CD14-positive monocyte (primary cell): Measurements from ENCODE around the gene KIF20A. TPM values are rescaled to one million over a fixed set of nuclear protein-coding genes. Genes with fewer than 3 reads are reported as not detected.

Source experiments
- DNase-seq, 3 donors: peaks; one replicate each; pipeline ENCODE4 v3.0.0-alpha.2; 2011 to 2022
- H2AFZ ChIP-seq: 2 replicates; pipeline ENCODE4 v1.6.0; 2012; ENCODE audit warnings: mild to moderate bottlenecking, low read depth, low read length, inconsistent platforms; ENCODE audit not compliant: insufficient read depth, poor library complexity, severe bottlenecking
- H3K27ac ChIP-seq, 2 donors: 1 replicate in 1 of 2; 2 replicates in 1 of 2; pipeline ENCODE4 v1.5.1; 2012 to 2013; ENCODE audit warnings: low read length in 2 of 2, control low read depth in 1 of 2, inconsistent platforms in 1 of 2, low read depth in 1 of 2, mild to moderate bottlenecking in 1 of 2
- H3K27me3 ChIP-seq, 2 donors: one replicate each; pipeline versions ENCODE4 v1.6.0 to v1.6.1; 2011 to 2013; ENCODE audit warnings: low read length in 2 of 2; ENCODE audit not compliant: control insufficient read depth in 2 of 2, insufficient read depth in 2 of 2
- H3K36me3 ChIP-seq, 2 donors: replicated peaks in 1 of 2; 1 replicate in 1 of 2; 2 replicates in 1 of 2; pipeline versions ENCODE4 v1.5.1 to v1.6.1; 2012 to 2013; ENCODE audit warnings: low read length in 2 of 2, control low read depth in 1 of 2, inconsistent platforms in 1 of 2, mild to moderate bottlenecking in 1 of 2; ENCODE audit not compliant: insufficient read depth in 2 of 2, control insufficient read depth in 1 of 2
- H3K4me1 ChIP-seq, 2 donors: 1 replicate in 1 of 2; 2 replicates in 1 of 2; pipeline versions ENCODE4 v1.5.1 to v1.6.1; 2012 to 2013; ENCODE audit warnings: low read length in 2 of 2, control low read depth in 1 of 2, inconsistent platforms in 1 of 2, mild to moderate bottlenecking in 1 of 2, moderate library complexity in 1 of 2; ENCODE audit not compliant: insufficient read depth in 2 of 2, control insufficient read depth in 1 of 2
- H3K4me2 ChIP-seq: replicated peaks from 2 replicates; pipeline ENCODE3; 2012; ENCODE audit warnings: low read length, moderate library complexity, mild to moderate bottlenecking; ENCODE audit not compliant: poor library complexity, severe bottlenecking; ENCODE audit errors: extremely low read depth
- H3K4me3 ChIP-seq, 3 experiments: fragments of 200-600 bp in 1 of 3; sonication (generic) in 1 of 3; replicated peaks in 1 of 3; 1 replicate in 2 of 3; 2 replicates in 1 of 3; pipeline ENCODE4 v1.5.1; 2011 to 2013; ENCODE audit warnings: low read length in 3 of 3, mild to moderate bottlenecking in 3 of 3, control low read depth in 2 of 3, low read depth in 2 of 3, inconsistent platforms in 1 of 3, moderate library complexity in 1 of 3
- H3K79me2 ChIP-seq: 2 replicates; pipeline ENCODE4 v1.6.0; 2012; ENCODE audit warnings: mild to moderate bottlenecking, control low read depth, inconsistent platforms, low read length, moderate library complexity; ENCODE audit not compliant: insufficient read depth
- H3K9ac ChIP-seq: 2 replicates; pipeline ENCODE4 v1.6.0; 2017; ENCODE audit warnings: low read length, mild to moderate bottlenecking; ENCODE audit not compliant: insufficient read depth, poor library complexity, severe bottlenecking
- H3K9me3 ChIP-seq, 2 donors: replicated peaks in 1 of 2; 1 replicate in 1 of 2; 2 replicates in 1 of 2; pipeline versions ENCODE4 v1.5.1 to v1.6.1; 2012 to 2013; ENCODE audit warnings: low read length in 2 of 2, control low read depth in 1 of 2; ENCODE audit not compliant: control insufficient read depth in 1 of 2, insufficient read depth in 1 of 2
- H4K20me1 ChIP-seq: 2 replicates; pipeline ENCODE4 v1.6.0; 2012; ENCODE audit warnings: mild to moderate bottlenecking, low read length, control low read depth, moderate library complexity; ENCODE audit not compliant: insufficient read depth
- H3K27ac Mint-ChIP-seq, 7 donors: one replicate each; pipeline ENCODE4 v1.8.0; 2020; ENCODE audit warnings: mild to moderate bottlenecking in 7 of 7, mixed read lengths in 7 of 7, moderate library complexity in 6 of 7, inconsistent platforms in 2 of 7
- H3K27me3 Mint-ChIP-seq, 3 donors: one replicate each; pipeline ENCODE4 v1.8.0; 2021 to 2022; ENCODE audit warnings: low read depth in 3 of 3, mild to moderate bottlenecking in 3 of 3, mixed read lengths in 3 of 3, moderate library complexity in 3 of 3, inconsistent platforms in 1 of 3
- H3K36me3 Mint-ChIP-seq, 2 donors: one replicate each; pipeline ENCODE4 v1.8.0; 2020; ENCODE audit warnings: mixed read lengths in 2 of 2, inconsistent platforms in 1 of 2, mild to moderate bottlenecking in 1 of 2
- H3K4me1 Mint-ChIP-seq: one replicate; pipeline ENCODE4 v1.8.0; 2020; ENCODE audit warnings: mild to moderate bottlenecking, mixed read lengths
- H3K4me3 Mint-ChIP-seq, 2 donors: one replicate each; pipeline ENCODE4 v1.8.0; 2020; ENCODE audit warnings: mild to moderate bottlenecking in 2 of 2, mixed read lengths in 2 of 2, moderate library complexity in 1 of 2
- H3K9me3 Mint-ChIP-seq, 7 donors: one replicate each; pipeline ENCODE4 v1.8.0; 2020 to 2022; ENCODE audit warnings: mixed read lengths in 7 of 7, mild to moderate bottlenecking in 6 of 7, moderate library complexity in 6 of 7, inconsistent platforms in 2 of 7
- WGBS: methylation state at CpG from one replicate; pipeline ENCODE4 v1.1.5; 2013; ENCODE audit warnings: missing lambda C conversion rate; ENCODE audit not compliant: insufficient coverage; 5-methylcytosine and 5-hydroxymethylcytosine counted together
- intact Hi-C, 2 donors: fragments of 100-400 bp; cut with micrococcal nuclease; formaldehyde crosslinking; loops; one replicate each; pipeline versions ENCODE4 v1.15.0 to v1.15.1; 2023
- polyA plus RNA-seq, 3 donors: library from polyadenylated mRNA; depleted of rRNA in 1 of 3; unstranded in 2 of 3; stranded (reverse) in 1 of 3; fragments of 300-500 nt in 2 of 3; fragments of >200 nt in 1 of 3; fragmentation: Illumina TruSeq in 2 of 3; gene quantifications; 1 replicate in 2 of 3; 2 replicates in 1 of 3; pipeline ENCODE4 v1.2.3, GENCODE V29; 2012 to 2021
- TF ChIP-seq, protein P1 (sequence below): fragments of 200-600 bp; IDR thresholded peaks from one replicate; pipeline ENCODE4 v1.8.0; 2022; ENCODE audit warnings: antibody characterized with exemption, mild to moderate bottlenecking

The KIF20A gene
- polyA plus RNA-seq, 3 donors, result not detected

- H3K9ac ChIP-seq, result no peak overlapping the region
- Mint-ChIP-seq H3K9me3 (no peaks in the 10 kb centered on the region), H3K27ac (no peak overlapping the region)
Measured at GRCh38 chr5:138233280-138233679, 54.4 kb downstream of the KIF20A start.

DNA sequence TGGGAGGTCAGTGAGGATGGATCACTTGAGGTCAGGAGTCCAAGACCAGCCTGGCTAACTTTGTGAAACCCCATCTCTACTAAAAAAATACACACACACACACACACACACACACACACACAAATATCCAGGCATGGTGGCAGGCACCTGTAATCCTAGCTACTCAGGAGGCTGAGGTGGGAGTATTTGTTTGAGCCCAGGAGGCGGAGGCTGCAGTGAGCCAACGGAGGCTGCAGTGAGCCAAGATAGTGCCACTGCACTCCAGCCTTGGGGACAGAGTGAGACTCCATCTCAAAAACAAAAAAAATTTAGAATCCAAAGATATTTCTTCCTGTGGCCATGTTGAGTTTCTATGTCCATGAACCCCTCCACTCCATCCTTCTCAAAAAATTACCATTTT lies 55.7 kb downstream of the KIF20A start:
- no peaks in the 10 kb centered on the region for H4K20me1 ChIP-seq
- no peak overlapping the region for H3K27ac Mint-ChIP-seq
- H3K36me3 Mint-ChIP-seq, result no peaks in the 10 kb centered on the region
- no peaks in the 10 kb centered on the region for H3K9me3 ChIP-seq
- TF ChIP-seq, protein P1, sequence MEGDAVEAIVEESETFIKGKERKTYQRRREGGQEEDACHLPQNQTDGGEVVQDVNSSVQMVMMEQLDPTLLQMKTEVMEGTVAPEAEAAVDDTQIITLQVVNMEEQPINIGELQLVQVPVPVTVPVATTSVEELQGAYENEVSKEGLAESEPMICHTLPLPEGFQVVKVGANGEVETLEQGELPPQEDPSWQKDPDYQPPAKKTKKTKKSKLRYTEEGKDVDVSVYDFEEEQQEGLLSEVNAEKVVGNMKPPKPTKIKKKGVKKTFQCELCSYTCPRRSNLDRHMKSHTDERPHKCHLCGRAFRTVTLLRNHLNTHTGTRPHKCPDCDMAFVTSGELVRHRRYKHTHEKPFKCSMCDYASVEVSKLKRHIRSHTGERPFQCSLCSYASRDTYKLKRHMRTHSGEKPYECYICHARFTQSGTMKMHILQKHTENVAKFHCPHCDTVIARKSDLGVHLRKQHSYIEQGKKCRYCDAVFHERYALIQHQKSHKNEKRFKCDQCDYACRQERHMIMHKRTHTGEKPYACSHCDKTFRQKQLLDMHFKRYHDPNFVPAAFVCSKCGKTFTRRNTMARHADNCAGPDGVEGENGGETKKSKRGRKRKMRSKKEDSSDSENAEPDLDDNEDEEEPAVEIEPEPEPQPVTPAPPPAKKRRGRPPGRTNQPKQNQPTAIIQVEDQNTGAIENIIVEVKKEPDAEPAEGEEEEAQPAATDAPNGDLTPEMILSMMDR, result no peak
- no peaks in the 10 kb centered on the region for H3K4me1 ChIP-seq
- peaks cover 6% of the 10 kb centered on the region for H3K4me1 Mint-ChIP-seq
- no peak for DNase-seq
- no peak overlapping the region for H3K27ac ChIP-seq
- no peaks in the 10 kb centered on the region for H3K79me2 ChIP-seq
- no peak overlapping the region for H3K9ac ChIP-seq
- H3K9me3 Mint-ChIP-seq, result no peaks in the 10 kb centered on the region
- intact Hi-C loops, result no loop called here
- no peaks in the 10 kb centered on the region for H3K36me3 ChIP-seq
- H3K27me3 Mint-ChIP-seq, result peaks cover 0 to 10% (median 3%) of the 10 kb centered on the region in 3 donors
- no peak overlapping the region for H3K4me3 Mint-ChIP-seq
- H3K4me3 ChIP-seq, result no peak overlapping the region
- H2AFZ ChIP-seq, result no peak overlapping the region
- no peak overlapping the region for H3K4me2 ChIP-seq
- no peaks in the 10 kb centered on the region for H3K27me3 ChIP-seq
- WGBS, result 80% methylated on average over 1 of the region's 2 CpGs

More at GRCh38 chr5:138233280-138233679, 54.4 kb downstream of the KIF20A start:
- Histone ChIP-seq H4K20me1 (no peaks in the 10 kb centered on the region), H3K4me3 (no peak overlapping the region), H3K36me3 (no peaks in the 10 kb centered on the region), H3K4me1 (no peaks in the 10 kb centered on the region), H2AFZ (no peak overlapping the region), H3K9me3 (no peaks in the 10 kb centered on the region), H3K79me2 (no peaks in the 10 kb centered on the region), H3K4me2 (no peak overlapping the region), H3K27me3 (no peaks in the 10 kb centered on the region), H3K27ac (no peak overlapping the region)
- TF ChIP-seq, protein P1, result no peak
- Mint-ChIP-seq H3K4me3 (no peak overlapping the region), H3K4me1 (peaks cover 6% of the 10 kb centered on the region), H3K36me3 (no peaks in the 10 kb centered on the region), H3K27me3 (peaks cover 0 to 6% (median 3%) of the 10 kb centered on the region in 3 donors)
- DNase-seq, result no peak
- WGBS, result 83% methylated on average over 2 of the region's 2 CpGs
- intact Hi-C loops, result no loop called here

Other genes with a start within 250 kb of the KIF20A start
- gene FAM13B, start 146.0 kb upstream of the KIF20A start, polyA plus RNA-seq, result 10 to 100 TPM; 11.5 to 17.0 (median 12.9) TPM
- not detected for gene WNT8A, start 95.1 kb upstream of the KIF20A start, polyA plus RNA-seq
- gene NME5, start 39.7 kb upstream of the KIF20A start, polyA plus RNA-seq, result not detected
- 10 to 100 TPM in 2 of 3 donors, 1 to 10 TPM in 1; 9.8 to 19.6 (median 17.6) TPM for gene BRD8, start 482 bp upstream of the KIF20A start, polyA plus RNA-seq
- 10 to 100 TPM in 2 of 3 donors, 1 to 10 TPM in 1; 7.8 to 15.9 (median 12.8) TPM for gene CDC23, start 34.2 kb downstream of the KIF20A start, polyA plus RNA-seq
- gene GFRA3, start 95.5 kb downstream of the KIF20A start, polyA plus RNA-seq, result not detected
- gene CDC25C, start 152.7 kb downstream of the KIF20A start, polyA plus RNA-seq, result not detected
- gene FAM53C, start 159.2 kb downstream of the KIF20A start, polyA plus RNA-seq, result 10 to 100 TPM; 24.9 to 92.2 (median 28.7) TPM
- 10 to 100 TPM; 11.7 to 52.1 (median 17.4) TPM for gene KDM3B, start 173.6 kb downstream of the KIF20A start, polyA plus RNA-seq